ENCODE results near the gene EPHA7. TPM values are rescaled to one million over a fixed set of nuclear protein-coding genes. Genes with fewer than 3 reads are reported as not detected.

The EPHA7 gene
- total RNA-seq, 1 donor from 2014 or later = 11.3 TPM

GRCh38 chr6:93325761-93326160, 93.6 kb downstream of the EPHA7 start:
- no peak for DNase-seq (ENCODE audit: low spot score)

GRCh38 chr6:93323630-93324029, 95.7 kb downstream of the EPHA7 start:
- DNase-seq (ENCODE audit: low spot score) = no peak

GRCh38 chr6:93322651-93323050, 96.7 kb downstream of the EPHA7 start:
- DNase-seq (ENCODE audit: low spot score) = no peak

DNA sequence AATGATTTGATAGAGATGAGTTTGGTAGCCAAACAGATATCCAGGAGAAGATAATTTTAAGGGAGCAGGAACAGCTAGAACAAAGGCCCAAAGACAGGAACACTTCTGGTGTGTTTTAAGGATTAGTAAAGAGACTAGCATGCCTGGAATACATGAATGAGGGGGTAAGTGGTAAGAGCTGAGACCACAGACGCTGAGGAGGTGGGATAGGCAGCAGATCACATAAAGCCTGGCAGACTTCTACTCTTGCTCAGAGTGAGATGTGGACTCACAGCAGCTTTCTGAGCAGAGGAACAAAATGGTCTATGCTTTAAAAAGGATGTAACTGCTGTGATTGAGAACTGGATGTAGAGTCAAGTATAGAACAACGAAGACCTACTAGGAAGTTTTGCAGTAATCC, 100.1 kb downstream of the EPHA7 start:
- DNase-seq (ENCODE audit: low spot score) = no peak

DNA sequence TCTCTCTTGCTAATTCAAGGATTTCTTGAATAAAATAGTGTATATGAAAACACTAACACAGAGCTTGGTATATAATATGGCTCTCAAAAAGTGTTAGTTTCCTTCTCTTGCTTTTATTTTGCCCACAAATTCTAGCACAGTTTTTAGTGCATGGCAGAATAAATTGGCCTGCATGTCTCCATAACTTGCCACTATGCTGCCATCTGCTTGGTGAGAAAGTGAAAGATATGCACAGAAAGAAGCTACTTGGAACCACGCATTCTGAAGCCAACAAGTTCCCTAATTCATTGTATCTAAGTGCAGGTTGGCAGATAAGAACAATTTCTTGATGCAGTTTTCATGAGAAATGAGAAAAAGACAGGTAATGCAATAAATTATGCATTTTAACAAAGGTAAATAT, 101.2 kb downstream of the EPHA7 start:
- DNase-seq (ENCODE audit: low spot score) = no peak

- DNase-seq (ENCODE audit: low spot score) = no peak
Observed at GRCh38 chr6:93317592-93317991, 101.8 kb downstream of the EPHA7 start.

GRCh38 chr6:93307505-93308409, 111.6 kb downstream of the EPHA7 start:
- DNase-seq (ENCODE audit: low spot score) = no peak

DNA sequence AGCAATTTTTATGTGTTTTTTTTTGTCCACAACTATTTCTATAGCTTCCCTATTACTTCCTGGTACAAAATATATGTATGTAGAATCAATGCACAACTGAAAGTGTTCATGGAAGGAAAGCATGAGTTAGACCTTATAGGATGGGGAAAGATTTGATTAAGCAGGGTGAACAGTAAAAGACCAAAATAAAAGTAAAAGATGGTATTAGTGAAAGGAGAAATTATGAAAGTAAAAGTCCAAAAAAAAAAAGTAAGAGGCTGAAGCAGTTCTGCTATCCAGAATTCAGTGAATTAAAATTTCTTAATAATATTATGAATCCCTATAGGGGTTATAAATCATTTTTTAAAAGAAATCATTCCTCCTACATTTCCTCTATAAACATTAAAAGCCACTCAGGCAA, 114.3 kb downstream of the EPHA7 start:
- DNase-seq (ENCODE audit: low spot score) = no peak

- DNase-seq (ENCODE audit: low spot score) = no peak
Observed at GRCh38 chr6:93304505-93304904, 114.9 kb downstream of the EPHA7 start.

DNA sequence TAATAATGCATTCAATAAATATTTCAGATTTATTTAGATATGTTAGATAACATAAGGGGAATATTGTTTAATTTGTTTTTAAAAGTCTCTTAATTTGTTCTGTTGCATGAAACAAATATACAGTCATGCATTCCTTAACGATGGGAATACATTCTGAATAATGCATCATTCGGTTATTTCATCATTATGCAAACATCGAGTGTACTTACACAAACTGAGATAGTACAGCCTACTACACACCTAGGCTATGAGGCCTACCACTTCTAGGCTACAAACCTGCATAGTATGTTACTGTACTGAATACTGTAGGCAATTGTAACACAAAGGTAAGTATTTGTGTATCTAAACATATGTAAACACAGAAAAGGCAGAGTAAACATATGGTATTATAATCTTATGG, 118.7 kb downstream of the EPHA7 start:
- DNase-seq (ENCODE audit: low spot score) = no peak

DNA sequence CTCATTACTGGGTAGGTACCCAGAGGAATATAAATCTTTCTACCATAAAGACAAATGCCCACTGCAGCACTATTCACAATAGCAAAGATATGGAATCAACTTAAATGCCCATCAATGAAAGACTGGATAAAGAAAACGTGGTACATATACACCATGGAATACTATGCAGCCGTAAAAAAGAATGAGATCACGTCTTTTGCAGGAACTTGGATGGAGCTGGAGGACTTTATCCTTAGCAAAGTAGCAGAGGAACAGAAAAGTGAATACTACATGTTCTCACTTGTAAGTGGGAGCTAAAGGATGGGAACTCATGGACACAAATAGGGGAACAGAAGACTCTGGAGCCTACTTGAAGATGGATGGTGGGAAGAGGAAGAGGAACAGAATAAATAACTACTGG, 119.7 kb downstream of the EPHA7 start:
- DNase-seq (ENCODE audit: low spot score) = no peak

GRCh38 chr6:93295631-93296030, 123.7 kb downstream of the EPHA7 start:
- DNase-seq (ENCODE audit: low spot score) = no peak

DNA sequence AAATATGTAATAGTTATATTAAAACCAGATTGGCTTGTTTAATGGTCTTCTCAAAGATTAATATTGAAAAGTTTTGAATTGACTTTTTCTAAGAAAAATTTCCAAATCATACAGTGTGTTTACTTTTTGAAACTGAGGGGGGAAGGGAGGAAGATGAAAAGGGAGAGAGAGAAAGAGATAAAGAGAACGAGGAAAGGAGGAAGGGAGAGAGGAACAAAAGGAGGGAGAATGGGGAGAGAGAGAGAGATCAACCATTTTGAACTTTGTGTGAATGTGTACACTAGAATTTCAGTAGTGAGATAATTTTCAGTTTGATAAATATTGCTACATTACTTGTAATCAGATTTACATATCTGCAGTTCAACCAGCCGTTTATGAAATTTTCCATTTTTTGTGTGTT, 124.5 kb downstream of the EPHA7 start:
- no peak for DNase-seq (ENCODE audit: low spot score)

- no peak for DNase-seq (ENCODE audit: low spot score)
Observed at GRCh38 chr6:93293872-93294271, 125.5 kb downstream of the EPHA7 start.

DNA sequence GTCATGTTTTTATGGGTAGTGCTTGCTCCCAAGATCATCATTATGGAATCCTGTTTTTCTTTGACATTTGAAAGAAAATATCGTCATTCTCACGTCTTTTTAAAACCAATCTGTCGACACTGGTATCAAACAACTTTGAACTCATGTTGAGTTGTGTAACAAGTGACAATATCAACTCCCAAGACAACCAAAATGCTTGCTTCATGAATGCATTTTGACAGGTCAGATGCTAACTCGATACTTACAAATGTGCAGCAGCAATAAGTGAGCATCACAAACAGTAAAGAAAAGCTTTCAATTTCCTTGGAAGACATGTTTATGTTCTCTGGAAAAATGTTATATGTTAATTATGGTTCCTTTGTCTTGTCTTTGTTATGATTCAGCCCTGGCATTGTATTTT, 125.9 kb downstream of the EPHA7 start:
- DNase-seq (ENCODE audit: low spot score) = no peak

GRCh38 chr6:93282521-93283031, 136.8 kb downstream of the EPHA7 start:
- no peak for DNase-seq (ENCODE audit: low spot score)

DNA sequence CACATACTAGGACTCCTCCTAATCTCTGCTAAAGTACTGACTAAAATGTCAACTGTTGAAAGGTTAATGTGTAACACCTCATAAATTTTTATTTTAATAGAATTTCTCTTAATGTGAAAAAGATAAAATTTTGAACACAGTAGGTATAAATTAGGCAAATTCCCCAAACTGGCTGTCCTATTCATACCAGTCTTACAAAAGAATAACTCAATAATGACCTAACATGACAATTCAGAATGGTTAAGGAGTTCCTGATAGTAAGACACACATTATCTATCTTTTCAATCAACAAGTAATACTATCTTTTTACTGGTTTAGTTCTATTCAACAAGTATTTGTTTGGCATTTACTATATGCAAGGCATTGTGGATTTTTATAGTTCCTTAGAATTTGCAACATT, 141.1 kb downstream of the EPHA7 start:
- DNase-seq (ENCODE audit: low spot score) = no peak

DNA sequence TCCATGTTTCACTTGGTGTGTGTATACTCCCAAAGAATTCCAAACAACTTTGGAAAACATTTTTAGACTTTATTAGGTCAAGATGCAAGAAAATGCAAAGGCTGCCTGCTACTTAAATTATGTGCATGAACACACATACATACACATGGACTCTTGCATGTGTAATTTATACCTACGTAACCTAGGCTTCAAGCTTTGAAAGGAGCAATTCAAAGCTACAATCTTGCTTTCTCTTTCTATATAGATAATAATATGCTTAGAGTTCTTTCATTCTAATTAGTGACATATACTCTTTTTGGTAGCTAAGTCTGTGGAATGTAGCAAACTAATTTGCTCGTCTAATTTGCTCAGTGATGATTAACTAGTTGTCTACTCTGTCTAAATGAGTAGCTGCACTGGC, 146.5 kb downstream of the EPHA7 start:
- DNase-seq (ENCODE audit: low spot score) = no peak

- DNase-seq (ENCODE audit: low spot score) = no peak
Observed at GRCh38 chr6:93272211-93272610, 147.1 kb downstream of the EPHA7 start.

GRCh38 chr6:93266116-93266817, 153.1 kb downstream of the EPHA7 start:
- DNase-seq (ENCODE audit: low spot score) = no peak

GRCh38 chr6:93260881-93261280, 158.5 kb downstream of the EPHA7 start:
- no peak for DNase-seq (ENCODE audit: low spot score)

- DNase-seq (ENCODE audit: low spot score) = no peak
Observed at GRCh38 chr6:93259332-93259731, 160.0 kb downstream of the EPHA7 start.

DNA sequence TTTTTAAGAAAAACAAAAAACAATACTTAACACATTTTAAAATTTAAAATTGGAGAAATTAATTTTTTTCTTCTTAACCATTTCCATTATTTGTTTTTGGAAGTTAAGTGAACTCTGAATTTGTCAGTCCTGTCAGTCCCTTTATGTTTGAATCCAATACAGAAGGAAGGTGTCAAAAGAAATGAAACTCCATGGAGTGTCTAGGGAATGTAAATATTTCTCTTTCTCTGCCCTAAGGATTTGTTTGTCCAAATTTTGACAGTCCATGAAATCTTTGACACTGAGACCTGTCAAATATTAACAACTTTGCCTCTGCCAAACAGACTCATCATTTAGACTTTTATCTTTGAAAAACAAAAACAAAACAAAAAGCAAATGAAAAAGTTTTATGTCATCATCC, 166.4 kb downstream of the EPHA7 start:
- DNase-seq (ENCODE audit: low spot score) = no peak

Measured in mucosa of gallbladder (tissue), 1 donor.